Testis (tissue), 2 donors: ENCODE data around the gene UNC93B1.
"Not testable (repeated sequence)": the region's sequence is repeated elsewhere in the genome, so short reads cannot be mapped to it uniquely, and the experiment has no call there.

Source experiments
- POLR2A ChIP-seq: fragments of 450-650 bp; IDR thresholded peaks from one replicate; pipeline ENCODE4 v1.6.1; 2017; ENCODE audit warnings: antibody characterized with exemption, mild to moderate bottlenecking, moderate library complexity
- TF ChIP-seq, protein P1 (sequence below), 3 experiments: fragments of 450-650 bp in 2 of 3; fragments of 200-600 bp in 1 of 3; sonication (generic) in 1 of 3; IDR thresholded peaks; one replicate each; pipeline ENCODE4 v1.5.1; 2016 to 2019; ENCODE audit warnings: antibody characterized with exemption in 3 of 3, mild to moderate bottlenecking in 2 of 3, moderate library complexity in 1 of 3

DNA sequence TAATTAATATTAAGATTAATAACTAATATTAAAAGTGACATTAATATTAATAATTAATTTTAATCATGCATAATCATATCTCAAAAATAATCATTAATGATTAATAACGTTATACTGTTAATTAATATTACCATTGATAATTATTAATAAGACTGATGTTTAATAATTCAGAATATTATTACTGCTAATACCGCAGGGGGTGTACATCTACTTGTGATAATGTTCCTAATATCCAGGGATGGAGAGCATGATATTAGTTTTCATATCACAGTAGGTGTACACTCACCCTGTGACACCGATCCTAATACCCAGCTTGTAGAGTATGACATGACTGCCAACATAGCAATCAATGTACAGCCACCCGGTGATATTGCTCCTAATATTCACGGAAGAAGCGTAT, 18.6 kb downstream of the UNC93B1 start:
- TF ChIP-seq, protein P1, sequence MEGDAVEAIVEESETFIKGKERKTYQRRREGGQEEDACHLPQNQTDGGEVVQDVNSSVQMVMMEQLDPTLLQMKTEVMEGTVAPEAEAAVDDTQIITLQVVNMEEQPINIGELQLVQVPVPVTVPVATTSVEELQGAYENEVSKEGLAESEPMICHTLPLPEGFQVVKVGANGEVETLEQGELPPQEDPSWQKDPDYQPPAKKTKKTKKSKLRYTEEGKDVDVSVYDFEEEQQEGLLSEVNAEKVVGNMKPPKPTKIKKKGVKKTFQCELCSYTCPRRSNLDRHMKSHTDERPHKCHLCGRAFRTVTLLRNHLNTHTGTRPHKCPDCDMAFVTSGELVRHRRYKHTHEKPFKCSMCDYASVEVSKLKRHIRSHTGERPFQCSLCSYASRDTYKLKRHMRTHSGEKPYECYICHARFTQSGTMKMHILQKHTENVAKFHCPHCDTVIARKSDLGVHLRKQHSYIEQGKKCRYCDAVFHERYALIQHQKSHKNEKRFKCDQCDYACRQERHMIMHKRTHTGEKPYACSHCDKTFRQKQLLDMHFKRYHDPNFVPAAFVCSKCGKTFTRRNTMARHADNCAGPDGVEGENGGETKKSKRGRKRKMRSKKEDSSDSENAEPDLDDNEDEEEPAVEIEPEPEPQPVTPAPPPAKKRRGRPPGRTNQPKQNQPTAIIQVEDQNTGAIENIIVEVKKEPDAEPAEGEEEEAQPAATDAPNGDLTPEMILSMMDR (IDR thresholded peaks at IDR 0.05) = not testable (repeated sequence)
- TF ChIP-seq POLR2A = not testable (repeated sequence)
